Activated T-cell treated with anti-CD3 and anti-CD28 coated beads, Interleukin-2, amount 50 U/mL, for 72 hours (primary cell): ENCODE measurements around the gene RNF121. TPM values are rescaled to one million over a fixed set of nuclear protein-coding genes. Genes with fewer than 3 reads are reported as not detected.

ENCODE experiments used
- ATAC-seq, 2 donors: fragments of 150-1000 bp; cut with Tn5 transposase; replicated peaks in 1 of 2; 2 replicates each; pipeline ENCODE4 v1.10.0; 2021; ENCODE audit warnings: moderate library complexity in 2 of 2, mild to moderate bottlenecking in 1 of 2
- DNase-seq, 2 donors: peaks; one replicate each; pipeline ENCODE4 v3.0.0; 2021 to 2022; ENCODE audit warnings: mixed read lengths in 1 of 2
- H3K27ac Mint-ChIP-seq: one replicate; pipeline ENCODE4 v1.8.0; 2022; ENCODE audit warnings: mild to moderate bottlenecking, moderate library complexity, mixed read lengths
- H3K27me3 Mint-ChIP-seq: one replicate; pipeline ENCODE4 v1.8.0; 2022; ENCODE audit warnings: low read depth, mixed read lengths
- H3K36me3 Mint-ChIP-seq, 2 donors: one replicate each; pipeline ENCODE4 v1.8.0; 2022; ENCODE audit warnings: mixed read lengths in 2 of 2, mild to moderate bottlenecking in 1 of 2; ENCODE audit not compliant: insufficient read depth in 2 of 2
- H3K4me1 Mint-ChIP-seq: one replicate; pipeline ENCODE4 v1.8.0; 2022; ENCODE audit warnings: low read depth, mixed read lengths
- H3K4me3 Mint-ChIP-seq, 2 donors: one replicate each; pipeline ENCODE4 v1.8.0; 2022; ENCODE audit warnings: mild to moderate bottlenecking in 2 of 2, mixed read lengths in 2 of 2, moderate library complexity in 2 of 2
- H3K9me3 Mint-ChIP-seq, 2 donors: one replicate each; pipeline ENCODE4 v1.8.0; 2022; ENCODE audit warnings: mixed read lengths in 2 of 2
- total RNA-seq, 2 donors: library from RNA; stranded (reverse); gene quantifications; one replicate each; pipeline ENCODE4 v1.2.3, GENCODE V29; 2022

Gene RNF121
- total RNA-seq, 2 donors from 2014 or later: 42.0 to 47.6 TPM

GRCh38 chr11:71917646-71918140, 11.2 kb upstream of the RNF121 start:
- H3K27me3 Mint-ChIP-seq: no peaks in the 10 kb centered on the region
- no peak overlapping the region for H3K27ac Mint-ChIP-seq
- peaks cover 12 to 35% of the 10 kb centered on the region in 2 donors for H3K36me3 Mint-ChIP-seq
- H3K4me3 Mint-ChIP-seq: no peak overlapping the region
- no peaks in the 10 kb centered on the region for H3K9me3 Mint-ChIP-seq
- DNase-seq: no peak
- H3K4me1 Mint-ChIP-seq: peaks cover 23% of the 10 kb centered on the region
- ATAC-seq: no peak

- peak within 1 kb of the TSS; percentile 100 for H3K27ac Mint-ChIP-seq
- no peaks in the 10 kb centered on the region for H3K27me3 Mint-ChIP-seq
- H3K9me3 Mint-ChIP-seq: no peaks in the 10 kb centered on the region
- peak within 1 kb of the TSS; percentile 99 for H3K4me3 Mint-ChIP-seq
- DNase-seq: peak; percentile 70 to 85
- peak; percentile 83 to 84 for ATAC-seq
- peaks cover 46% of the 10 kb centered on the region for H3K4me1 Mint-ChIP-seq
- H3K36me3 Mint-ChIP-seq: peaks cover 11 to 14% of the 10 kb centered on the region in 2 donors
These were observed 768 bp upstream of the RNF121 start, which contains the start of gene XNDC1N for GRCh38 chr11:71927820-71928736. XNDC1N (minus strand) TSS chr11:71928594; CDS start chr11:71923353, 5,241 bp downstream.

GRCh38 chr11:71929491-71929890, 645 bp downstream of the RNF121 start:
- Mint-ChIP-seq H3K27ac (peak overlapping the region; percentile 100), H3K4me3 (peak overlapping the region; percentile 99), H3K9me3 (no peaks in the 10 kb centered on the region), H3K4me1 (peaks cover 56% of the 10 kb centered on the region), H3K27me3 (no peaks in the 10 kb centered on the region), H3K36me3 (peaks cover 11 to 14% of the 10 kb centered on the region in 2 donors)
- DNase-seq: no peak
- no peak for ATAC-seq

GRCh38 chr11:71930556-71931244, 1.9 kb downstream of the RNF121 start:
- Mint-ChIP-seq H3K27ac (peak overlapping the region; percentile 100), H3K36me3 (peaks cover 7 to 10% of the 10 kb centered on the region in 2 donors), H3K27me3 (no peaks in the 10 kb centered on the region), H3K9me3 (no peaks in the 10 kb centered on the region), H3K4me1 (peaks cover 60% of the 10 kb centered on the region), H3K4me3 (peak overlapping the region; percentile 99)
- ATAC-seq: no peak
- DNase-seq: no peak

GRCh38 chr11:71931245-71931602, 2.4 kb downstream of the RNF121 start:
- Mint-ChIP-seq H3K4me3 (peak overlapping the region; percentile 99), H3K27ac (peak overlapping the region; percentile 100), H3K4me1 (peaks cover 60% of the 10 kb centered on the region), H3K27me3 (no peaks in the 10 kb centered on the region), H3K36me3 (peaks cover 6 to 9% of the 10 kb centered on the region in 2 donors), H3K9me3 (no peaks in the 10 kb centered on the region)
- DNase-seq (no peak), ATAC-seq (no peak)

- Mint-ChIP-seq H3K27me3 (no peaks in the 10 kb centered on the region), H3K9me3 (no peaks in the 10 kb centered on the region), H3K36me3 (peaks cover 4 to 7% of the 10 kb centered on the region in 2 donors), H3K27ac (peak overlapping the region; percentile 55), H3K4me3 (peak overlapping the region in 1 of 2 donors; percentile 29), H3K4me1 (peaks cover 51% of the 10 kb centered on the region)
- ATAC-seq (no peak), DNase-seq (no peak)
These were observed 4.5 kb downstream of the RNF121 start for GRCh38 chr11:71933141-71933933.

- no peaks in the 10 kb centered on the region for H3K27me3 Mint-ChIP-seq
- no peak for DNase-seq
- H3K4me3 Mint-ChIP-seq: peak overlapping the region in 1 of 2 donors; percentile 29
- ATAC-seq: peak in 1 of 2 donors; percentile 62
- H3K4me1 Mint-ChIP-seq: peaks cover 47% of the 10 kb centered on the region
- peak overlapping the region; percentile 55 for H3K27ac Mint-ChIP-seq
- no peaks in the 10 kb centered on the region for H3K9me3 Mint-ChIP-seq
- peaks cover 0 to 8% of the 10 kb centered on the region in 2 donors for H3K36me3 Mint-ChIP-seq
These were observed 5.4 kb downstream of the RNF121 start for GRCh38 chr11:71934213-71934612.

- Mint-ChIP-seq H3K4me1 (peaks cover 35% of the 10 kb centered on the region), H3K36me3 (peaks cover 0 to 8% of the 10 kb centered on the region in 2 donors), H3K9me3 (no peaks in the 10 kb centered on the region), H3K4me3 (no peak overlapping the region), H3K27me3 (no peaks in the 10 kb centered on the region), H3K27ac (no peak overlapping the region)
- ATAC-seq (no peak), DNase-seq (no peak)
These were observed 6.6 kb downstream of the RNF121 start for GRCh38 chr11:71935338-71935925.

GRCh38 chr11:71936825-71937224, 8.0 kb downstream of the RNF121 start:
- H3K27ac Mint-ChIP-seq: no peak overlapping the region
- H3K27me3 Mint-ChIP-seq: no peaks in the 10 kb centered on the region
- ATAC-seq: no peak
- no peak overlapping the region for H3K4me3 Mint-ChIP-seq
- H3K9me3 Mint-ChIP-seq: no peaks in the 10 kb centered on the region
- H3K4me1 Mint-ChIP-seq: peaks cover 21% of the 10 kb centered on the region
- no peak for DNase-seq
- peaks cover 0 to 8% of the 10 kb centered on the region in 2 donors for H3K36me3 Mint-ChIP-seq

- no peak overlapping the region for H3K27ac Mint-ChIP-seq
- H3K27me3 Mint-ChIP-seq: no peaks in the 10 kb centered on the region
- H3K36me3 Mint-ChIP-seq: peaks cover 0 to 8% of the 10 kb centered on the region in 2 donors
- no peak overlapping the region for H3K4me3 Mint-ChIP-seq
- no peak for ATAC-seq
- H3K4me1 Mint-ChIP-seq: peaks cover 14% of the 10 kb centered on the region
- no peak for DNase-seq
- H3K9me3 Mint-ChIP-seq: no peaks in the 10 kb centered on the region
These were observed 9.0 kb downstream of the RNF121 start for GRCh38 chr11:71937826-71938225.

- ATAC-seq: no peak
- no peaks in the 10 kb centered on the region for H3K9me3 Mint-ChIP-seq
- no peak for DNase-seq
- no peak overlapping the region for H3K4me3 Mint-ChIP-seq
- no peak overlapping the region for H3K27ac Mint-ChIP-seq
- peaks cover 4% of the 10 kb centered on the region for H3K4me1 Mint-ChIP-seq
- H3K27me3 Mint-ChIP-seq: no peaks in the 10 kb centered on the region
- peaks cover 0 to 8% of the 10 kb centered on the region in 2 donors for H3K36me3 Mint-ChIP-seq
These were observed 11.8 kb downstream of the RNF121 start for GRCh38 chr11:71940561-71941219.

GRCh38 chr11:71946144-71946571, 17.3 kb downstream of the RNF121 start:
- H3K4me1 Mint-ChIP-seq: peaks cover 25% of the 10 kb centered on the region
- H3K4me3 Mint-ChIP-seq: peak overlapping the region; percentile 38 to 63
- peak in 1 of 2 donors; percentile 21 for DNase-seq
- peak; percentile 77 to 83 for ATAC-seq
- no peaks in the 10 kb centered on the region for H3K9me3 Mint-ChIP-seq
- H3K27ac Mint-ChIP-seq: peak overlapping the region; percentile 76
- H3K36me3 Mint-ChIP-seq: peaks cover 1 to 3% of the 10 kb centered on the region in 2 donors
- no peaks in the 10 kb centered on the region for H3K27me3 Mint-ChIP-seq
